H1 (cell line): Measurements from ENCODE around the gene RIN2. TPM values are rescaled to one million over a fixed set of nuclear protein-coding genes. Genes with fewer than 3 reads are reported as not detected.

Experiments
- CTBP2 ChIP-seq: IDR thresholded peaks from 2 replicates; pipeline ENCODE4 v1.7.0; 2011; ENCODE audit warnings: borderline replicate concordance, mild to moderate bottlenecking, moderate library complexity, mixed read lengths, low read length; ENCODE audit not compliant: insufficient read depth, insufficient read length
- polyA plus RNA-seq, 7 experiments: library from polyadenylated mRNA; depleted of rRNA in 3 of 7; stranded (reverse) in 5 of 7; unstranded in 2 of 7; fragments of >200 nt in 5 of 7; fragments of 200-250 nt in 2 of 7; gene quantifications; 1 replicate in 5 of 7; 2 replicates in 1 of 7; 4 replicates in 1 of 7; pipeline versions ENCODE4 v1.2.1 to v1.2.3, GENCODE V29; 2011 to 2013; ENCODE audit warnings: missing spikeins in 2 of 7, mixed read lengths in 2 of 7
- total RNA-seq: library from RNA; stranded (reverse); fragmentation: NEBNext Ultra II Directional; extraction: Animal tissue kit (Norgen Biotek cat#: 25700); gene quantifications from 2 replicates; pipeline ENCODE4 v1.2.1, GENCODE V29; 2021

The RIN2 gene
- total and polyA plus RNA-seq, 2 of the 8 experiments (the other 6 are each of a cell fraction or from before 2014, with no cell fraction given) = 0.20 to 1.3 TPM

GRCh38 chr20:19737025-19737424, 21.0 kb upstream of the RIN2 start (continued):
- no peak for TF ChIP-seq CTBP2
- TF ChIP-seq, all 59 proteins: peak for 0
